ENCODE data around the gene ATP4B.

- no peak for TF ChIP-seq CTCF (conservative IDR thresholded peaks at IDR 0.05; ENCODE audit: low read depth, low read length)
- no peak for TF ChIP-seq EZH2 (IDR thresholded peaks at IDR 0.05; ENCODE audit: borderline replicate concordance, low read depth, low read length, poor library complexity, severe bottlenecking)
Measured at GRCh38 chr13:113604186-113604585, 53.8 kb downstream of the ATP4B start.

Measured in A673 (cell line).